Vagina (tissue), 2 donors: ENCODE data around the gene ZMYM1. TPM values are rescaled to one million over a fixed set of nuclear protein-coding genes. Genes with fewer than 3 reads are reported as not detected.
"Not testable (repeated sequence)": the region's sequence is repeated elsewhere in the genome, so short reads cannot be mapped to it uniquely, and the experiment has no call there.

Source experiments
- DNase-seq, 2 donors: peaks; one replicate each; pipeline ENCODE4 v3.0.0-alpha.2; 2017; ENCODE audit errors: extremely low spot score in 2 of 2
- H3K27ac ChIP-seq: fragments of 200-600 bp; sonication (generic); one replicate; pipeline ENCODE4 v1.5.1; 2019
- H3K27me3 ChIP-seq: fragments of 200-600 bp; sonication (generic); one replicate; pipeline ENCODE4 v1.5.1; 2019
- H3K36me3 ChIP-seq, 2 donors: fragments of 200-600 bp; sonication (generic); one replicate each; pipeline ENCODE4 v1.5.1; 2017 to 2019
- H3K4me1 ChIP-seq: fragments of 200-600 bp; sonication (generic); one replicate; pipeline ENCODE4 v1.5.1; 2019
- H3K4me3 ChIP-seq, 2 donors: fragments of 200-600 bp; sonication (generic); 1 replicate in 1 of 2; 2 replicates in 1 of 2; pipeline ENCODE4 v1.5.1; 2016 to 2019
- H3K9me3 ChIP-seq: fragments of 200-600 bp; sonication (generic); one replicate; pipeline ENCODE4 v1.5.1; 2019
- CTCF ChIP-seq, 3 experiments: fragments of 450-650 bp in 2 of 3; fragments of 200-600 bp in 1 of 3; sonication (generic) in 1 of 3; IDR thresholded peaks; one replicate each; pipeline ENCODE4 v1.5.1; 2017 to 2019; ENCODE audit warnings: antibody characterized with exemption in 3 of 3, mild to moderate bottlenecking in 2 of 3, moderate library complexity in 2 of 3
- POLR2A ChIP-seq, 2 donors: fragments of 450-650 bp; IDR thresholded peaks; one replicate each; pipeline ENCODE4 v1.6.1; 2017; ENCODE audit warnings: antibody characterized with exemption in 2 of 2, mild to moderate bottlenecking in 2 of 2, moderate library complexity in 2 of 2
- POLR2AphosphoS5 ChIP-seq, 2 donors: sonication (generic); formaldehyde crosslinking; IDR thresholded peaks; one replicate each; pipeline ENCODE4 v1.9.0; 2017; ENCODE audit warnings: antibody characterized with exemption in 2 of 2, mild to moderate bottlenecking in 2 of 2, low read depth in 1 of 2; ENCODE audit not compliant: insufficient read depth in 1 of 2
- intact Hi-C: fragments of 100-400 bp; cut with DNase I; formaldehyde crosslinking; loops from one replicate; pipeline ENCODE4 v1.15.1; 2023
- total RNA-seq: library from RNA; depleted of rRNA; stranded (reverse); fragments of >200 nt; gene quantifications from one replicate; pipeline ENCODE4 v1.2.3, GENCODE V29; 2016

ZMYM1 gene
- total RNA-seq, 1 donor from 2014 or later, result 12.5 TPM

- H3K36me3 ChIP-seq, result no peaks in the 10 kb centered on the region
- H3K4me1 ChIP-seq, result peaks cover 10% of the 10 kb centered on the region
- H3K4me3 ChIP-seq, result no peak overlapping the region
- DNase-seq, result no peak
- intact Hi-C loops, result no loop called here
- TF ChIP-seq CTCF (IDR thresholded peaks at IDR 0.05), result no peak
- no peak for TF ChIP-seq POLR2A (IDR thresholded peaks at IDR 0.05)
- TF ChIP-seq POLR2AphosphoS5 (IDR thresholded peaks at IDR 0.05; ENCODE audit: insufficient read depth in 1 of 2, low read depth in 1 of 2), result no peak
- no peaks in the 10 kb centered on the region for H3K9me3 ChIP-seq
- no peaks in the 10 kb centered on the region for H3K27me3 ChIP-seq
- no peak overlapping the region for H3K27ac ChIP-seq
Measured at GRCh38 chr1:35046730-35047129, 32.5 kb upstream of the ZMYM1 start.

GRCh38 chr1:35047188-35047858 lies 31.9 kb upstream of the ZMYM1 start:
- no peak overlapping the region for H3K27ac ChIP-seq
- no peaks in the 10 kb centered on the region for H3K36me3 ChIP-seq
- H3K4me3 ChIP-seq, result no peak overlapping the region
- peaks cover 10% of the 10 kb centered on the region for H3K4me1 ChIP-seq
- no peaks in the 10 kb centered on the region for H3K27me3 ChIP-seq
- intact Hi-C loops, result no loop called here
- no peak for TF ChIP-seq POLR2A (IDR thresholded peaks at IDR 0.05)
- no peak for TF ChIP-seq CTCF (IDR thresholded peaks at IDR 0.05)
- no peak for TF ChIP-seq POLR2AphosphoS5 (IDR thresholded peaks at IDR 0.05; ENCODE audit: insufficient read depth in 1 of 2, low read depth in 1 of 2)
- H3K9me3 ChIP-seq, result no peaks in the 10 kb centered on the region
- DNase-seq, result no peak

GRCh38 chr1:35049116-35049515 lies 30.1 kb upstream of the ZMYM1 start:
- H3K27me3 ChIP-seq, result no peaks in the 10 kb centered on the region
- TF ChIP-seq CTCF (IDR thresholded peaks at IDR 0.05) (no peak), POLR2AphosphoS5 (IDR thresholded peaks at IDR 0.05; ENCODE audit: insufficient read depth in 1 of 2, low read depth in 1 of 2) (no peak)
- no peak overlapping the region for H3K4me3 ChIP-seq
- H3K9me3 ChIP-seq, result no peaks in the 10 kb centered on the region
- no peak overlapping the region for H3K27ac ChIP-seq
- no peaks in the 10 kb centered on the region for H3K36me3 ChIP-seq
- DNase-seq, result no peak
- intact Hi-C loops, result no loop called here
- H3K4me1 ChIP-seq, result peaks cover 10% of the 10 kb centered on the region

- no peak for TF ChIP-seq POLR2A (IDR thresholded peaks at IDR 0.05)
- no peak for TF ChIP-seq POLR2AphosphoS5 (IDR thresholded peaks at IDR 0.05; ENCODE audit: insufficient read depth in 1 of 2, low read depth in 1 of 2)
- no peak for TF ChIP-seq CTCF (IDR thresholded peaks at IDR 0.05)
- intact Hi-C loops, result no loop called here
- no peak for DNase-seq
- Histone ChIP-seq H3K9me3 (no peaks in the 10 kb centered on the region), H3K36me3 (no peaks in the 10 kb centered on the region), H3K27me3 (no peaks in the 10 kb centered on the region), H3K27ac (no peak overlapping the region), H3K4me3 (no peak overlapping the region), H3K4me1 (no peaks in the 10 kb centered on the region)
Measured at GRCh38 chr1:35053433-35053832, 25.8 kb upstream of the ZMYM1 start.

GRCh38 chr1:35054282-35054681 lies 24.9 kb upstream of the ZMYM1 start:
- intact Hi-C loops, DNase-seq, H3K27me3 ChIP-seq: not testable (repeated sequence)

GRCh38 chr1:35058321-35058720 lies 20.9 kb upstream of the ZMYM1 start:
- intact Hi-C loops, H3K27me3 ChIP-seq, H3K4me1 ChIP-seq, DNase-seq, H3K36me3 ChIP-seq, H3K9me3 ChIP-seq, H3K27ac ChIP-seq, H3K4me3 ChIP-seq: not testable (repeated sequence)

More at GRCh38 chr1:35054282-35054681, 24.9 kb upstream of the ZMYM1 start:
- not testable (repeated sequence) for H3K4me3 ChIP-seq, H3K27ac ChIP-seq, H3K4me1 ChIP-seq, H3K36me3 ChIP-seq, H3K9me3 ChIP-seq
